Measurements from ENCODE around the gene TOMM40. TPM values are rescaled to one million over a fixed set of nuclear protein-coding genes. Genes with fewer than 3 reads are reported as not detected.

Gene TOMM40
- total and polyA plus RNA-seq, 2 of the 13 experiments (the other 11 are each of a cell fraction or from before 2014, with no cell fraction given), result 72.0 to 110 TPM

- TF ChIP-seq HDAC1 (CRISPR knock-in tag; IDR thresholded peaks at IDR 0.05) (0 out of 2 replicates have a peak, but pooled peaks have one; percentile 26), ZNF572 (CRISPR knock-in tag; IDR thresholded peaks at IDR 0.05) (0 out of 2 replicates have a peak, but pooled peaks have one; percentile 32), ZNF225 (CRISPR knock-in tag; IDR thresholded peaks at IDR 0.05) (0 out of 2 replicates have a peak, but pooled peaks have one; percentile 52), RFXAP (CRISPR knock-in tag; IDR thresholded peaks at IDR 0.05; ENCODE audit: borderline replicate concordance) (no peak), ZNF687 (CRISPR knock-in tag; IDR thresholded peaks at IDR 0.05) (peak; percentile 61), SALL1 (CRISPR knock-in tag; IDR thresholded peaks at IDR 0.05) (0 out of 2 replicates have a peak, but pooled peaks have one; percentile 8), ZBTB21 (CRISPR knock-in tag; IDR thresholded peaks at IDR 0.05) (no peak)
- TF ChIP-seq, protein P1, sequence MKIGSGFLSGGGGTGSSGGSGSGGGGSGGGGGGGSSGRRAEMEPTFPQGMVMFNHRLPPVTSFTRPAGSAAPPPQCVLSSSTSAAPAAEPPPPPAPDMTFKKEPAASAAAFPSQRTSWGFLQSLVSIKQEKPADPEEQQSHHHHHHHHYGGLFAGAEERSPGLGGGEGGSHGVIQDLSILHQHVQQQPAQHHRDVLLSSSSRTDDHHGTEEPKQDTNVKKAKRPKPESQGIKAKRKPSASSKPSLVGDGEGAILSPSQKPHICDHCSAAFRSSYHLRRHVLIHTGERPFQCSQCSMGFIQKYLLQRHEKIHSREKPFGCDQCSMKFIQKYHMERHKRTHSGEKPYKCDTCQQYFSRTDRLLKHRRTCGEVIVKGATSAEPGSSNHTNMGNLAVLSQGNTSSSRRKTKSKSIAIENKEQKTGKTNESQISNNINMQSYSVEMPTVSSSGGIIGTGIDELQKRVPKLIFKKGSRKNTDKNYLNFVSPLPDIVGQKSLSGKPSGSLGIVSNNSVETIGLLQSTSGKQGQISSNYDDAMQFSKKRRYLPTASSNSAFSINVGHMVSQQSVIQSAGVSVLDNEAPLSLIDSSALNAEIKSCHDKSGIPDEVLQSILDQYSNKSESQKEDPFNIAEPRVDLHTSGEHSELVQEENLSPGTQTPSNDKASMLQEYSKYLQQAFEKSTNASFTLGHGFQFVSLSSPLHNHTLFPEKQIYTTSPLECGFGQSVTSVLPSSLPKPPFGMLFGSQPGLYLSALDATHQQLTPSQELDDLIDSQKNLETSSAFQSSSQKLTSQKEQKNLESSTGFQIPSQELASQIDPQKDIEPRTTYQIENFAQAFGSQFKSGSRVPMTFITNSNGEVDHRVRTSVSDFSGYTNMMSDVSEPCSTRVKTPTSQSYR (CRISPR knock-in tag; IDR thresholded peaks at IDR 0.05; ENCODE audit: borderline replicate concordance), result peak; percentile 57; the same call in 1 of the 2 replicates
- TF ChIP-seq, protein P2, sequence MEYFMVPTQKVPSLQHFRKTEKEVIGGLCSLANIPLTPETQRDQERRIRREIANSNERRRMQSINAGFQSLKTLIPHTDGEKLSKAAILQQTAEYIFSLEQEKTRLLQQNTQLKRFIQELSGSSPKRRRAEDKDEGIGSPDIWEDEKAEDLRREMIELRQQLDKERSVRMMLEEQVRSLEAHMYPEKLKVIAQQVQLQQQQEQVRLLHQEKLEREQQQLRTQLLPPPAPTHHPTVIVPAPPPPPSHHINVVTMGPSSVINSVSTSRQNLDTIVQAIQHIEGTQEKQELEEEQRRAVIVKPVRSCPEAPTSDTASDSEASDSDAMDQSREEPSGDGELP (IDR thresholded peaks at IDR 0.05; ENCODE audit: borderline replicate concordance, low read depth), result peak; percentile 37; the same call in 1 of the 2 replicates
These were observed 42.1 kb upstream of the TOMM40 start (continued) for GRCh38 chr19:44848812-44849447.

Measured in HepG2 (cell line).